NCI-H146 treated with DMSO at 0.1 percent for 48 hours (cell line): Measurements from ENCODE around the gene TDRD12.

ENCODE experiments used
- DNase-seq: peaks from one replicate; lab custom pipeline; 2025; ENCODE audit not compliant: unreplicated experiment; lab: John Stamatoyannopoulos, UW

Gene TDRD12, protein sequence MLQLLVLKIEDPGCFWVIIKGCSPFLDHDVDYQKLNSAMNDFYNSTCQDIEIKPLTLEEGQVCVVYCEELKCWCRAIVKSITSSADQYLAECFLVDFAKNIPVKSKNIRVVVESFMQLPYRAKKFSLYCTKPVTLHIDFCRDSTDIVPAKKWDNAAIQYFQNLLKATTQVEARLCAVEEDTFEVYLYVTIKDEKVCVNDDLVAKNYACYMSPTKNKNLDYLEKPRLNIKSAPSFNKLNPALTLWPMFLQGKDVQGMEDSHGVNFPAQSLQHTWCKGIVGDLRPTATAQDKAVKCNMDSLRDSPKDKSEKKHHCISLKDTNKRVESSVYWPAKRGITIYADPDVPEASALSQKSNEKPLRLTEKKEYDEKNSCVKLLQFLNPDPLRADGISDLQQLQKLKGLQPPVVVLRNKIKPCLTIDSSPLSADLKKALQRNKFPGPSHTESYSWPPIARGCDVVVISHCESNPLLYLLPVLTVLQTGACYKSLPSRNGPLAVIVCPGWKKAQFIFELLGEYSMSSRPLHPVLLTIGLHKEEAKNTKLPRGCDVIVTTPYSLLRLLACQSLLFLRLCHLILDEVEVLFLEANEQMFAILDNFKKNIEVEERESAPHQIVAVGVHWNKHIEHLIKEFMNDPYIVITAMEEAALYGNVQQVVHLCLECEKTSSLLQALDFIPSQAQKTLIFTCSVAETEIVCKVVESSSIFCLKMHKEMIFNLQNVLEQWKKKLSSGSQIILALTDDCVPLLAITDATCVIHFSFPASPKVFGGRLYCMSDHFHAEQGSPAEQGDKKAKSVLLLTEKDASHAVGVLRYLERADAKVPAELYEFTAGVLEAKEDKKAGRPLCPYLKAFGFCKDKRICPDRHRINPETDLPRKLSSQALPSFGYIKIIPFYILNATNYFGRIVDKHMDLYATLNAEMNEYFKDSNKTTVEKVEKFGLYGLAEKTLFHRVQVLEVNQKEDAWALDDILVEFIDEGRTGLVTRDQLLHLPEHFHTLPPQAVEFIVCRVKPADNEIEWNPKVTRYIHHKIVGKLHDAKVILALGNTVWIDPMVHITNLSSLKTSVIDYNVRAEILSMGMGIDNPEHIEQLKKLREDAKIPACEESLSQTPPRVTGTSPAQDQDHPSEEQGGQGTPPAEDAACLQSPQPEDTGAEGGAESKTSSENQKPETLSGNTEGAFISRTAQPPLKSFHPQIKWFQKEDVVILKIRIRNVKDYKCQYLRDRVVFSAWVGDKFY (N-terminal part only)

DNA sequence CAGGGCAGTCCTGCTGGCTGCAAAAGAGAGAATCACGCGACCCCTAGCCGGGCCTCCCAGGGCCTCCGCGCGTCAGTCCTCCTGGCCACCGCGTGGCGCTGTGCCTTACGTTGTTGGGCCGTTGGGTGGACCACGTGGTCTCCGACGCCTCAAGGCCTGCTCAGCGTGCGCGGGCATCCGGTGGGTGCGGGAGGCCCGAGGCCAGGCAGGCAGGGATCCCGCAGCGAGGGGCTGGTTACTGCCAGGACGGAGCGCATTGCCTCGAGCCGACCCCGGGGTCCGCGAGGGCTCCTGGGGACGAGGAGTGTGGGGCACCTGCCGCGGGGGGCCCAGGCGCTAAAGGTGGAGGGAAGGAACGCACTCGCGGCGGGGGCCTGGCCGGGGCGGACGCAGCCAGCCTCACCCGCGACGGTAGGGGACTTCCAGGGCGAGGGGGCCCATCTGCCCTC, at the start of gene TDRD12:
TSS of gene TDRD12 (plus strand) at position 157 of the 449 bp plus-strand sequence. CDS start 306 bp downstream, outside the sequence.
- DNase-seq: no peak

DNA sequence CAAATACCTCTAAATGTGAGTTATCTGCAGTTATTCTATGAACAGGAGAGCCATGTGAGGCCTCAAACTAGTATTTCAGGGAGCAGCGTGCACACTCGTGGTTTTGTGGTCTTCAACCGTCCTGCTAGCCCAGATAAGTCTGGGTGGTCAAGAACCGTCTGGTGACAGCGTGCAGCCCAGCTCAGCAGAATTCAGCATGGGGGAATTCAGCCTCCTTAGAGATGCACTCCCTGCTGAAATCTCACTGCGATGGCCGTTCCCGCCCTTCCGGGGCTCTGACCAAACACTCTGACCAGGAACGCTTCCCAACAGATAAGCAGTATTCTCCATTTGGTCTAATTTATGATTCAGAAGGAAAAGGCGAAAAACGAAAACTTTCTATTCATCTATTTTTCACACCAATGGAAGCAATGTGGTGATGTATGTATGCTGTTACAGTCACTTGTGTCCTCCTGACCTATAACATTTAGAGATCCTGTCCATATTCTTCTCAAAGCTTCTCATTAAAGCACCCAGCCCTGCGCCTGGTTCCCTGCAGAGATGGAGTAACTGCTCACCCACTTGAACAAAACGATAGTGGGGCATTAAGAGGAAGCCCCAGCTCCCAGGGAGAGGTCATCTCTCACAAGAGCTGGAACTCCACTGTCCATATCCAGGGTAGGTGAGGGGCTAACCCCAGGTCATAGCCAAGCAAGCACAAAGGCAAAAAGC, 47.5 kb upstream of the TDRD12 start:
- no peak for DNase-seq

DNA sequence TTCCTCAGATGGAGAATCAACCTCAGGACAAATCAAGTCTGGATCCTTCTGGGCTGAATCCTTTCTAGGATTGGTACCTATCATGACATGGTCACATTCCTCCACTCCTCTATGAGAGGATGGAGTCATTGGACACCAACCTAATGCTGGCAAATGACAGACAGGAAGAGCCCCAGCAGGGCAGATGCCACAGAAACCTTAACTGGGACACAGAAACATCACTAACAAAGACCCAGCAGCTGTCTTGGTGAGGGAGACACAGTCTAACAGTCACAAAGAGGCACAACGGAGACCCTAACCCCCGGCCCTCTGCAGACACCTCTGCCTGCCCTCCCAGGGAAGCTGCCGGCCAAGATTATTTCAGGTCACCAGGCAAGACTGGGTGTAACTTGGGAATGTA, 46.7 kb upstream of the TDRD12 start:
- no peak for DNase-seq

DNA sequence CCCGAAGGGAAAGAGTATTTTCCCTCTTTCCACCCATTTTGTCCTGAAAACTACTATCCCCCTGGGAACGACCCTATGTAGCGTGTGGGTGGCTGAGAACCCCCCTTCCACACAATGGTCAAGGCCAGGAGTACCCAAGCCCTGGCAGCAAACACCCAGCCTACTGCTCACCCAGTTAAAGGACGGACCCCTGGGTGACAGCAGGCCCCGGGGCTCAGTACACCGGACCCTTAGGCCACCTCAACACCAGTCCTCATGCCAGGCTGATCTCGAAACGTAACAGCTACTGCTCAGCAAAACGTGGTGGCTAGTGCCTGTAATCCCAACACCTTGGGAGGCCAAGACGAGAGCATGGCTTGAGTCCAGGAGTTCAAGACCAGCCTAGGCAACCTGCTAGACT, 46.0 kb upstream of the TDRD12 start:
- no peak for DNase-seq

DNA sequence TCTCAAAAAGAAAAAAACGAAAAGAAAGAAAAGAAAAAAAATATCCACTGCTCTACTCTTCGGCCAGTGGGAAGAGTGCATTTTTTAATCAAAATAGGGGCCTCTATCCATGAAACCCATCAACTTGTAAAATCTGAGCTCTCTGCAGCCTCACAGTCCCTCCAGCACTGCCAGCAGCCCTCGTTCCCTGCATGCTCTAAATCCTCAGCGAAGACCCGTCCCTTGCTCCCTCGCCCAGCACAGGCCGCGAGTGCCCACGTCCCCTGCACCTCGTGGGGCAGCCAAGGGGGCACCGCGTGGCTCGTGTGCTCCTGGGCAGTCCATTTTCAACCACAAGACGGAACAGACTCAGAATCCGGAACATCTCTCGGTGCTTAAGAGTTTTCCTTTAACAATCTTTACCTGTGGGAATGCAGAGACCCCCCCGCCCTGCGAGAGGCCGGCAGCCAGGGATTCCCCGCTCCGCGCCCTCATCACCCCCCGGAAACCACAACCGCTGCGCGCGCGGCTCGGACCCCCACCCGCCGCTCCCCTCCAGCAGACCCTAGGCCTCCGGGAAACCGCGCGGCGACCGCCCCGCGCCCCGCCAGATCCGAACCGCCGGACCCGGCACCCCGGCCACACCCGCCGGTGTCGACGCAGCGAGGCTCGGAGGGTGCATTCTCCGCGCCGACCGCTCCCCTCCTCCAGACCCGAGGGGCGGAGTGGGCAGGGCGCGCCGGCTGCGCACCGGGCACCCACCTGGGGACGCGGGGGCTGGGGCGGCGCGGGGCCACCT, 45.2 kb upstream of the TDRD12 start:
- DNase-seq: no peak

DNA sequence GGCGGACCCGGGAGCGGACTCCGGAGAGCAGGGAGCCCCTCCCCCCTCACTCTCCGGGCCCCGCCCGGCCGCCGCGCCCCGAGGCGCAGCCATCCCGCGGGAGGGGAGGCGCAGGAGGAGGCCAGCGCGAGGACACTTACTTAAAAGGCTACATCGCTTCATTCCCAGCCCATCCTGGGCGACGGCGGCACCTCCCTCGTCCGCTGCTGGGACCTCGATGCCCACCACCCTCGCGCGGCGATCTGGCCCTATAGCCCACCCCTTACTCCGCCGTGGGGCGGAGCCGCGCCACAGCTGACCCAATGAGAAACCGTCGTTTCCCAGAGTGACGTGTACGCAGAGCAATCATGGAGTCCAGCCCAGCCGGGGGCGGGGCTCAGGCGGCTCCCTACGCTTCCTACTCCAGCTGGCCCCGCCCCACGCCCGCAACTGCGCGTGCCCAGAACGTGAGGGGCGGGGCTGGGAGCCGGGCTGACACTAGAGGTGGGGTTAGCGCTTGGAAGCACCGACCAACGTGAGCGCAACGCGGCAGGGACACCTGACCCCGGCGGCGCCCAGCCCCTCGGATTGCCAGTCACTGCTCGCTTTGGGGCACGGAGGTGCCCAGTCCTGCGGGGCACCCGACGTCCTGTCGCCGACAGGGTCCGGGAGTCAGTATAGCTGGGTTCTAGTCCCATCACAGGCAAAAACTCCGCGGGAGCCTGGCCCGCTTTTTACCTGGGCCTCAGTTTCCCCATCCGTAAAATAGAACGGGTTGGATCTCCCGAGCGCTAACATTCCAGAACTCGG, 44.4 kb upstream of the TDRD12 start, which contains the start of gene ANKRD27:
TSS of gene ANKRD27 (minus strand) at position 250 of the 789 bp plus-strand sequence. CDS start 16,165 bp downstream, outside the sequence.
- DNase-seq: peak; percentile 98

DNA sequence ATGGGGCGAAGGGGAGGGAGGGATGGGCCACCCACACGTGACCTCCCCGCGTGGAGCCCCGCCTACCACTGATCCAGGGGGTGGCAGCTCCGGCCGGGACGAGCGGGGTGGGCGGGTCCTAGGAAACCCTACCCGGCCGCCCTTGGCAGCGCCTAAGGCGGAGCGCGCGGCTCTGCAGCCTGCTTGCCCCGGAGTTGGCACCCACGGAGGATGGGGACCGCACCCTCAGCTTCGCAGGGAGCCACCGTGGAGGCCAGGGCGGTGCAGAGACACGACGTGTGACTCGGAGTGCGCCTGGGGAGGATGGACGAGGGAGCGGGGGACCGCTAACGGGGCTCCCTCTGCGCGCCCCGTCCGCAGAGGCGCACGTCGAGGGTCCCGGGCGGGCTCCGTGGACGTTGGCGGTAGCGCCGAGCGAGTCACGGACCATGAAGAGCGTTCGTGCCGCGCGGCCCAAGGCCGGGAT, 43.8 kb upstream of the TDRD12 start, which contains the start of gene RGS9BP:
TSS of gene RGS9BP (plus strand) at position 129 of the 466 bp plus-strand sequence. CDS start 416 bp downstream, outside the sequence.
- DNase-seq: no peak

DNA sequence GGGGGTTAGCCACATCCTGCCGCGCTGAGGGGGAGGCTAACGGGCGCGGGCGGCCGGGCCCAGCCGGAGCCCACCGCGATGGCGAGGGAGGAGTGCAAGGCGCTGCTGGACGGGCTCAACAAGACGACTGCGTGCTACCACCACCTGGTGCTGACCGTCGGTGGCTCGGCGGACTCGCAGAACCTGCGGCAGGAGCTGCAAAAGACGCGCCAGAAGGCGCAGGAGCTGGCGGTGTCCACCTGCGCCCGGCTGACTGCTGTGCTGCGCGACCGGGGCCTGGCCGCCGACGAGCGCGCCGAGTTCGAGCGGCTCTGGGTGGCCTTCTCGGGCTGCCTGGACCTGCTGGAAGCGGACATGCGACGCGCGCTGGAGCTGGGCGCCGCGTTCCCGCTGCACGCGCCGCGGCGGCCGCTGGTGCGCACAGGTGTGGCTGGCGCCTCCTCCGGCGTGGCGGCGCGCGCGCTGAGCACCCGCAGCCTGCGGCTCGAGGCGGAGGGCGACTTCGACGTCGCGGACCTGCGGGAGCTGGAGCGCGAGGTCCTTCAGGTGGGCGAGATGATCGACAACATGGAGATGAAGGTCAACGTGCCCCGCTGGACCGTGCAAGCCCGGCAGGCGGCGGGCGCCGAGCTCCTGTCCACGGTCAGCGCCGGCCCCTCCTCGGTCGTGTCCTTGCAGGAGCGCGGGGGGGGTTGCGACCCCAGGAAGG, 43.2 kb upstream of the TDRD12 start:
- DNase-seq: peak; percentile 13

DNA sequence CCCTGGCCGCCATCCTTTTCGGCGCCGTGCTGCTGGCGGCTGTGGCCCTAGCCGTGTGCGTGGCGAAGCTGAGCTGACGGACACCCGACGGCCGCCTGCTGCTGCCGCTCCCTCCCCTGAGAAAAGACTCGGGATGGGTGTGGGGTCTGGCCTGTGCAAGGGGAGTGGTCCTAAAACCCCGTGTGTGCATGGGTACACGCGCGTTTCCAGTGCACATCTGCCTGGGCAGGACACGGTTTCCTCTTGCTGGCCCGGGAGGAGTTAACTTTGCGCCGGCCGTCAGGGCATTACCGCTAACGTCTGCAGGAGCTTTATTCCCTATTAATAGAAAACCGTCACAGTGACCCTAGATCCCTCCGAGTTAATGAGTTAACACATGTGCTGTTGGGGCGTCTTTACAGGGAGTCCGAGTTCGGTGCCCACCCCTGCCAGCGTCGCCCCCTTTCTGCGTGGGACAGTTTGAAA, 42.6 kb upstream of the TDRD12 start:
- no peak for DNase-seq

DNA sequence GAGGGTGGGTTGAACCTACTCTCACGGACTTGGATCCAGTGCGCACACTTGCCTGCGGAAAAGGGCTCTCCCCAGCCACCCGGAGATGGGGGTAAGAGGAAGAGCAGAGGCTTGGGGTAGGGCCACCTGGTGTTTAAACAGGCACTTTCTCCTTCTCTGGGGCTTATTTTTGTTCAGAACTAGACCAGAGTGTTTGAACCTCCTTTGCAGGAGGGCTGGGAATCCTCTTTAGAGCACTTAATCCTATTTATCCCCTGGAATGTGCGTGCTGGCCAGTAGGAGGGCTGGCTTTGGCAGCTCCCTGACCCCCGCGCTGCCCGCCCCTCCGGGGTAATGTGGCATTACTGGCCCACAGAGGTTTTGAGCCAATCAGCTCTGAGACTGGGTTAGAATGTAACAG, 41.9 kb upstream of the TDRD12 start:
- DNase-seq: no peak

DNA sequence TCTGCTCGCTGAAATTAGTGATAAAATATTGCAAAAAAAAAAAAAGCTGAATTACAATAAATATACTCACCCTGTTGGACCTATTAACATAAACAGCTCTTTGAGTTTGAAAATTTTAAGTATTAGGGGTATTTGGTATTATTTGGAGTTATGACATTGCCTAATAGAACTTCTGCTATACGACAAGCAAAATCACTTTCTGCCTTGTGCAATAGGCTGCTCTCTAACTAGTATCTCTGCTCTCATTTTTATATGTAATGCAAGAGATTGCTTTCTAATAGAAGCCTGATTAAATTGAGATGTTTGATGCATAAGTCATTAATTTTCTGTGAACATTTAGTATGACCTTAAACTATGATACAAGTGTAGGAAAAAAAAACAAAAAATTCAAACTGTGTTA, 38.6 kb upstream of the TDRD12 start:
- DNase-seq: no peak

DNA sequence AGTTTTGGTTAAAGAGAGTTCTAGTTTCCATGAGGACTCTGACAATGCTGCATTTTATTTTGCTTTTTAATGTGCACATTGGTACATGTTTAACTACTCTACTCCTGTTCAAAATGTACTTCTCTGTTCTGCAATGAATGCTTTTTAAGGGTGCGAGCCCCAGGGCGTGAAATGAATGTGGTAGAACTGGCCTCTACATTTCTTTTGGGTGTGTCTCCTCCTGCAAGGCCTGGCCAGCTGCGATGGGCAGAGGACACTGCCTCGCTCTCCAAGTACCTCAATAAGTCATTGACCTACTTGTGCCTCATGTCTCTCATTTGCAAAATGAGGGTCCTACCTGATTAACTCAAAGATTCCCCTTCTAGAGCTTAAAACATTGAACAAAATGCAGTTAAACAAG, 37.2 kb upstream of the TDRD12 start:
- no peak for DNase-seq

DNA sequence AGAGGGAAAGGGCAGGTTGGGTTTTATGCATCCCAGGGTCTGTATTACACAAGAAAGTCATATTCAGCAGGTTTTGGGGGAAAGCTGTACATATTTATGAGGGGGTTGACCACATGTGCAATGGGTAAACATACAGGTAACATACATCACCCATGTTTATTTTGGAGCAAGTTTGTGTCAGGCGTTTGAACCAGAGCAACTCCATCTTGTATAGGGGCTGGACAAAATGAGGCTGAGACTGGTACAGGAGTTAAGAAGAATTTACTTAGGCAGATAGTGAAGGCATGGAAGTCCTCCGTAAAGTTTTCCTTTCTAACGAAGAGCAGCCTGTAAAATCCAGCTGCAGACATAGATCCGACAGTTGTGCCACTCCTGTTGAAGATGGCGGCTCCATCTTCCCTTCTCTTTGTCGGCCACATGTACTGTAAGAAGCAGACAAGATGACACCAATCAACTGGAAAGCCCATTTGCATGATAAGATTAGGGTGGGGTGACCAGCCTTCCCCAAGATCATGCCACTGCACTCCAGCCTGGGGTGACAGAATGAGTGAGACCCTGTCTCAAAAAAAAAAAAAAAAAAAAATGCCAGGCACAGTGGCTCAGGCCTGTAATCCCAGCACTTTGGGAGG, 32.6 kb upstream of the TDRD12 start:
- DNase-seq: no peak

DNA sequence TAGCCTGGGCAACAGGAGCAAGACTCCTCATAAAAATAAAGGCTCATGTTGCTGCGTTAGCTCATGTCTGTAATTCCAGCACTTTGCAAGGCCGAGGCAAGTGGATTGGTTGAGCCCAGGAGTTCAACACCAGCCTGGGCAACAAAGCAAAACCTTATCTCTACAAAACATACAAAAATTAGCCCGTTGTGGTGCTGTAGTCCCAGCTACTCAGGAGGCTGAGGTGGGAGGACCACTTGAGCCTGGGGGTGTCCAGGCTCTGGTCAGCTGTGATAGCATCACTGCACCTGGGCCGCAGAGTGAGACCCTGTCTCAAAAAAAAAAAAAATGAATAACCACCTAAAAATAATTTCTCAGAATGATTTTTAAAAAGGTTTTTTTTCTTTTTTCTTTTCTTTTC, 31.9 kb upstream of the TDRD12 start:
- no peak for DNase-seq

DNA sequence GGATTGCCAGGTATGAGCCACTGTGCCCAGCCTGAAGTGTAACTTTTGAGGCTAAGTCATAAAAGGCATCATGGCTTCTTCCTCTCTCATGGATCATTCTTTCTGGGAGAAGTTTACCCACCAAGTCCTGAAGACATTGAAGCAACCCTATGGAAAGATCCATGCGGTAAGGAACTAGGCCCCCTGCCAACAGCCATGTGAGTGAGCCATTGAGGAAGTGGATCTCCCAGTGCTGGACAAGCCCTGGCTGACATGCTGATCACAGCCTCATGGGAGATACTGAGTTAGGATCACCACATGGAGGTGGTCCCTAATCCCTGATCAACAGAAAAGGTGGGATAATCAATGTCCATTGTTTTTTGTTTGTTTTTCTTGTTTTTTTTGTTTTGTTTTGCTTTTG, 31.3 kb upstream of the TDRD12 start:
- DNase-seq: no peak

DNA sequence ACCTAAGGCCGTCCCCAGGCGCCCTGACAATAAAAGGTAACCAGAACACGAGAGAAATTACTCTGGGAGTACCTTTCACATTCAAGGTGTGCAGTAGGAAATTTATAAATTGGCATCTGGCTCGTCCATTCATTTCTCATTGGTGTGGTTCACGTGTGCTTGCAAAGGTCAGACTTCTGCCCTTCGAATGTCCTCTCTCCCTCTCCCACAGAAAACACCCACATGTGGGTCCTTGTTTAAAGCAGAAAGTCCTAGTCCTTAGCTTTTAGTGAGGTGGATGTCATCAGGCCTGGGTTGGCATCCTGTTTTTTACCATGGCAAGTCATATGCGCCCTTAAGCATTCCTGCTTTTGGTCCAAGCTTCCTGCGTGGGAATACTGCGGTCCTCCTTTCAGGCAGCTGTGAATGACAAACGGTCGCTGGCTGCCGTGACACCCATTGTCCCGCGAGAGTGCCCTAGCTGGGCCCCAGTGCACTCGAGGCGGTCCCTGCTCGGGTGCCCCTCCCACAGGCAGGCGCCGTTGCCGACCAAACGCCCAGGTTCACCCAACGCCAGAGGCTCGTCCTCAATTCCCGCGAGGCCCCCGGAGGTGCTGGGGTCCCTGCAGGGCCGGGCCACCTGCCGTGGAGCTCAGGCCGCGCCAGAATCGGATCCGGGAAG, 28.1 kb upstream of the TDRD12 start, which contains the start of gene NUDT19:
TSS of gene NUDT19 (plus strand) at position 531 of the 661 bp plus-strand sequence. CDS start 140 bp downstream, outside the sequence.
- DNase-seq: peak; percentile 64
